ENCODE measurements around the gene AMPD3.

DNA sequence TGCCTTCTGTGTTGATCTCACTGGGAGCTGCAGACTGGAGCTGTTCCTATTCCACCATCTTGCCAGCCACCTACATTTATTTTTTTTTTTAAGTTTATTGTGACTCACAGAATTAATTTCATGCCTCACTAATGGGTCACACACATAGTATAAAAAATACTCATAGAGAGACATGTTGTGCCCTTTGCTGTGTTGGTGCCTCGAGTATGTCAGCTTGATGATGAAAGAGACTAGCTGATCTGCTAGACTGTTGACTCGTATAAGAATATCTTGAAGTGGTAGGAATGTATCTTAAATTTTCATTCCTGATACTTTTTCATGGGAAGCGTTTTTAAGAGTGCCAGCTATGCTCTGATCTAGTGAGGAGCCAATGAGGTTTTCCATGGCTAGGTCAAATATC lies 28.6 kb upstream of the AMPD3 start:
- TF ChIP-seq FOXM1 (IDR thresholded peaks at IDR 0.05; ENCODE audit: low read depth) = no peak
- TF ChIP-seq, protein P1, sequence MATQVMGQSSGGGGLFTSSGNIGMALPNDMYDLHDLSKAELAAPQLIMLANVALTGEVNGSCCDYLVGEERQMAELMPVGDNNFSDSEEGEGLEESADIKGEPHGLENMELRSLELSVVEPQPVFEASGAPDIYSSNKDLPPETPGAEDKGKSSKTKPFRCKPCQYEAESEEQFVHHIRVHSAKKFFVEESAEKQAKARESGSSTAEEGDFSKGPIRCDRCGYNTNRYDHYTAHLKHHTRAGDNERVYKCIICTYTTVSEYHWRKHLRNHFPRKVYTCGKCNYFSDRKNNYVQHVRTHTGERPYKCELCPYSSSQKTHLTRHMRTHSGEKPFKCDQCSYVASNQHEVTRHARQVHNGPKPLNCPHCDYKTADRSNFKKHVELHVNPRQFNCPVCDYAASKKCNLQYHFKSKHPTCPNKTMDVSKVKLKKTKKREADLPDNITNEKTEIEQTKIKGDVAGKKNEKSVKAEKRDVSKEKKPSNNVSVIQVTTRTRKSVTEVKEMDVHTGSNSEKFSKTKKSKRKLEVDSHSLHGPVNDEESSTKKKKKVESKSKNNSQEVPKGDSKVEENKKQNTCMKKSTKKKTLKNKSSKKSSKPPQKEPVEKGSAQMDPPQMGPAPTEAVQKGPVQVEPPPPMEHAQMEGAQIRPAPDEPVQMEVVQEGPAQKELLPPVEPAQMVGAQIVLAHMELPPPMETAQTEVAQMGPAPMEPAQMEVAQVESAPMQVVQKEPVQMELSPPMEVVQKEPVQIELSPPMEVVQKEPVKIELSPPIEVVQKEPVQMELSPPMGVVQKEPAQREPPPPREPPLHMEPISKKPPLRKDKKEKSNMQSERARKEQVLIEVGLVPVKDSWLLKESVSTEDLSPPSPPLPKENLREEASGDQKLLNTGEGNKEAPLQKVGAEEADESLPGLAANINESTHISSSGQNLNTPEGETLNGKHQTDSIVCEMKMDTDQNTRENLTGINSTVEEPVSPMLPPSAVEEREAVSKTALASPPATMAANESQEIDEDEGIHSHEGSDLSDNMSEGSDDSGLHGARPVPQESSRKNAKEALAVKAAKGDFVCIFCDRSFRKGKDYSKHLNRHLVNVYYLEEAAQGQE (IDR thresholded peaks at IDR 0.05; ENCODE audit: low read depth, low read length) = no peak
- TF ChIP-seq RCOR1 (IDR thresholded peaks at IDR 0.05; ENCODE audit: low read length) = no peak
- no peak for TF ChIP-seq RFX5 (IDR thresholded peaks at IDR 0.05; ENCODE audit: low read length)
- TF ChIP-seq, protein P2, sequence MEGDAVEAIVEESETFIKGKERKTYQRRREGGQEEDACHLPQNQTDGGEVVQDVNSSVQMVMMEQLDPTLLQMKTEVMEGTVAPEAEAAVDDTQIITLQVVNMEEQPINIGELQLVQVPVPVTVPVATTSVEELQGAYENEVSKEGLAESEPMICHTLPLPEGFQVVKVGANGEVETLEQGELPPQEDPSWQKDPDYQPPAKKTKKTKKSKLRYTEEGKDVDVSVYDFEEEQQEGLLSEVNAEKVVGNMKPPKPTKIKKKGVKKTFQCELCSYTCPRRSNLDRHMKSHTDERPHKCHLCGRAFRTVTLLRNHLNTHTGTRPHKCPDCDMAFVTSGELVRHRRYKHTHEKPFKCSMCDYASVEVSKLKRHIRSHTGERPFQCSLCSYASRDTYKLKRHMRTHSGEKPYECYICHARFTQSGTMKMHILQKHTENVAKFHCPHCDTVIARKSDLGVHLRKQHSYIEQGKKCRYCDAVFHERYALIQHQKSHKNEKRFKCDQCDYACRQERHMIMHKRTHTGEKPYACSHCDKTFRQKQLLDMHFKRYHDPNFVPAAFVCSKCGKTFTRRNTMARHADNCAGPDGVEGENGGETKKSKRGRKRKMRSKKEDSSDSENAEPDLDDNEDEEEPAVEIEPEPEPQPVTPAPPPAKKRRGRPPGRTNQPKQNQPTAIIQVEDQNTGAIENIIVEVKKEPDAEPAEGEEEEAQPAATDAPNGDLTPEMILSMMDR (IDR thresholded peaks at IDR 0.05) = no peak
- TF ChIP-seq CHD2 (IDR thresholded peaks at IDR 0.05; ENCODE audit: low read length, partially characterized antibody) = no peak
